ENCODE results near the gene IRF2BPL.
A peak's percentile ranks its signal among the peaks of the same experiment; 100 is the strongest.
"Not testable (repeated sequence)": the region's sequence is repeated elsewhere in the genome, so short reads cannot be mapped to it uniquely, and the experiment has no call there.

IRF2BPL gene

GRCh38 chr14:77033622-77034589, 5.4 kb upstream of the IRF2BPL start:
- peak; percentile 92 for DNase-seq (ENCODE audit: low spot score)

GRCh38 chr14:77032844-77033621, 4.5 kb upstream of the IRF2BPL start:
- DNase-seq (ENCODE audit: low spot score): peak; percentile 86

- no peak for DNase-seq (ENCODE audit: low spot score)
Measured at GRCh38 chr14:77032491-77032843, 4.0 kb upstream of the IRF2BPL start.

GRCh38 chr14:77031759-77032490, 3.4 kb upstream of the IRF2BPL start:
- DNase-seq (ENCODE audit: low spot score): no peak

- peak; percentile 48 for DNase-seq (ENCODE audit: low spot score)
Measured at GRCh38 chr14:77027538-77028383, 747 bp downstream of the IRF2BPL start.

GRCh38 chr14:77026930-77027537, 1.5 kb downstream of the IRF2BPL start:
- DNase-seq (ENCODE audit: low spot score): peak; percentile 41

GRCh38 chr14:77026166-77026929, 2.2 kb downstream of the IRF2BPL start:
- DNase-seq (ENCODE audit: low spot score): no peak

- DNase-seq (ENCODE audit: low spot score): no peak
Measured at GRCh38 chr14:77025744-77026165, 2.8 kb downstream of the IRF2BPL start.

GRCh38 chr14:77024171-77024691, 4.3 kb downstream of the IRF2BPL start:
- peak; percentile 83 for DNase-seq (ENCODE audit: low spot score)

- peak; percentile 28 for DNase-seq (ENCODE audit: low spot score)
Measured at GRCh38 chr14:77023001-77023996, 5.2 kb downstream of the IRF2BPL start.

- DNase-seq (ENCODE audit: low spot score): no peak
Measured at GRCh38 chr14:77022236-77022852, 6.2 kb downstream of the IRF2BPL start.

GRCh38 chr14:77021424-77021823, 7.1 kb downstream of the IRF2BPL start:
- DNase-seq (ENCODE audit: low spot score): not testable (repeated sequence)

GRCh38 chr14:77018785-77019184, 9.7 kb downstream of the IRF2BPL start:
- no peak for DNase-seq (ENCODE audit: low spot score)

- no peak for DNase-seq (ENCODE audit: low spot score)
Measured at GRCh38 chr14:77017666-77018065, 10.8 kb downstream of the IRF2BPL start.

- DNase-seq (ENCODE audit: low spot score): no peak
Measured at GRCh38 chr14:77014734-77015133, 13.8 kb downstream of the IRF2BPL start.

GRCh38 chr14:77014004-77014604, 14.4 kb downstream of the IRF2BPL start:
- no peak for DNase-seq (ENCODE audit: low spot score)

- no peak for DNase-seq (ENCODE audit: low spot score)
Measured at GRCh38 chr14:77012193-77012765, 16.2 kb downstream of the IRF2BPL start.

Data from activated CD4-positive, alpha-beta T cell treated with anti-CD3 and anti-CD28 coated beads, Interleukin-2, Interleukin-4, amounts not matched to agents 100 ng/mL and 50 ng/mL, durations not matched to agents 16 hours and 8 hours (primary cell).